Cerebellar nuclear complex (tissue), 1 donor: ENCODE data around the gene NADSYN1.
"Not testable (repeated sequence)": the region's sequence is repeated elsewhere in the genome, so short reads cannot be mapped to it uniquely, and the experiment has no call there.

ENCODE experiments used
- DNase-seq, 2 experiments: peaks; one replicate each; lab custom pipeline; 2025; lab: John Stamatoyannopoulos, UW

NADSYN1 gene

DNA sequence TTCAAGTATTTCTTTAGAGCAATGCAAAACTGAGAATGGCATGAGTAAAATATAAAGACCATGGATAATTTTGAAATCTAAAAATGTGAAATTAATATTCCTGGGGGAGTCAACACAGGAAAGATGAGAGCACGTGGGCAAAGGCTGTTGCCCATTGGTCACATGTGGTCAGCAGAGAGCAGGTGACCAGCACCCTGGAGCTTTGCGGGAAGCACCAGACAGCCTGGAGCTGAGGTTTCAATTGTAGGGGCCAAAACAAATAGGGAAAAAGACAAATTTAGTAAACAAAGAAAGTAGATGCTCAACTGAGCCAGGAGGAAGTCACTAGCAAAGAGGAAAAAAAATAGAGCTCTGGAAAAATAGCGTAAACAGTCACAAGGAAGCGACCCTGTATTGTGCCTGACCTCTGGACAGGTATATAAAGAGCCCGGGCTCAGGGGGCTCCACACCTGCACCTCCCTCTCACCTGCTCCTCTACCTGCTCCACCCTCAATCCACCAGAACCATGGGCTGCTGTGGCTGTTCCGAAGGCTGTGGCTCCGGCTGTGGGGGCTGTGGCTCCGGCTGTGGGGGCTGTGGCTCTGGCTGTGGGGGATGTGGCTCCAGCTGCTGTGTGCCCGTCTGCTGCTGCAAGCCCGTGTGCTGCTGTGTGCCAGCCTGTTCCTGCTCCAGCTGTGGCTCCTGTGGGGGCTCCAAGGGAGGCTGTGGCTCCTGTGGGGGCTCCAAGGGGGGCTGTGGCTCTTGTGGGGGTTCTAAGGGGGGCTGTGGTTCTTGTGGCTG lies 74.0 kb downstream of the NADSYN1 start, which contains the start of gene KRTAP5-7:
TSS of gene KRTAP5-7 (plus strand) at position 472 of the 780 bp plus-strand sequence. CDS start at position 506, 34 bp downstream.
- not testable (repeated sequence) for DNase-seq

DNA sequence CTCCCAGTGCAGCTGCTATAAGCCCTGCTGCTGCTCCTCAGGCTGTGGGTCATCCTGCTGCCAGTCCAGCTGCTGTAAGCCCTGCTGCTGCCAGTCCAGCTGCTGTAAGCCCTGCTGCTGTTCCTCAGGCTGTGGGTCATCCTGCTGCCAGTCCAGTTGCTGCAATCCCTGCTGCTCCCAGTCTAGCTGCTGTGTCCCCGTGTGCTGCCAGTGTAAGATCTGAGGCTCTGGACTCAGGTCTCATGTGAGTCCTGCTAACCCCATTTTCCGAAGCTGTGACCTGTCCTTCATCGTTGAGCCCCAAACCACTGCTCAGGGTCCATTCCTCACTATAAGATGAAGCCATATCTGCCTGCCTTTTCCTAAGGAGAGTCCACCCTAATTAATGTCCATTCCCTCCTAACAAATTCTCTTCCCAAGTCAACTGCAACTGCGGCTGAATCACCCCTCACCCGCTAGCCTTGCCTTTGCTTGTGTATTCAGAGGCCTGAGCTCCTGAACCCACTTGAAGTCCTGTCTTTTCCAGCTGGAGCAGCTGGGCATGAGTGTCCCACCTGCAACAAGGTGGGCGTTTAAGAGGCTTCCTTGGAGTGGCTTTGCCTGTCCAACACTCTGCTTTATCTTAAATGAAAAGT lies 74.7 kb downstream of the NADSYN1 start:
- no peak for DNase-seq

DNA sequence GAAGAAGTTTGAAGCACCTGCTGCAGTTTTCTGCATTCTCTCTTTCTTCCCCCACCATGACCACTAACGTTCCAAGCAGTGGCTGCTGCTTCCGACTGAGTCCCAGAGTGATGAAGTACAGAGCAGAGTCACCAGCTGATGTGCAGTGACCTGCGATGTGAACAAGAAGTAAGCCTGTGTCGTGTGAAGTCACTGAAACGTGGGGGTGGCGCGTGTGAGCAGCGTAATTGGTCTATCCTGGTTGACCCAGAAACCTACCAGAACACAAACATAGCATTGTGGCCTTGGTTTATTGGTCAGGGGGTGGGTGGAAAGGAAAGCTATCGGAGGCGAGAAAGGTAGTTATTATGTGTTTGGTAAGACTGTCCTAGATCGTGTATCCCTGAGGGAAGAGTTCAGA lies 77.6 kb downstream of the NADSYN1 start:
- DNase-seq, result no peak

DNA sequence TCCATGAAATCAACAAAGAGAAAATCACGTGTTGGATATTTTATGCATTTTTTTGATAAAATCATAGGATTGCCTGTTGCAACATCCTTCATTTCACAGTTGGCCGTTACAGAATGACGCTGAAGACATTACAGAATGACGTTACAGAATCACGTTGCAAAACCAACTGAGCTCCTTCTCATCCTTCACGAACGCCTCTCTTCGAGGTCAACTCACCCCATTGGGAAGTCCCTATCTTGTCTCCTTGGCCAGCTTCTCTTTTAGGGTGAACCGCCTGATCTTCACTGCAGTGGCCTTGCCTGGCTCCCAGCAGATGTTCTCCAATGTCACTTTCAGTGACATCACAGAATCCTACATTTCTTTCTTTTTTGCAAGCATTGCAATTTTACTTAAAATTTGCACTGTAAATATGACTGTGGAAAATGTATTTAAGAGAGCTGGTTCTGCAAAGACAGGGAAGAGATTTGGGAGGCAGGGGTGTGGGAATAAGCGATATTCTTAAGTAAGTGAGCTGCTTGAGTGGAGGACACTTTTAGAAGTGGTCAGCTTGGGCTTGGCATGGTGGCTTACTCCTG lies 79.1 kb downstream of the NADSYN1 start:
- DNase-seq, result no peak

DNA sequence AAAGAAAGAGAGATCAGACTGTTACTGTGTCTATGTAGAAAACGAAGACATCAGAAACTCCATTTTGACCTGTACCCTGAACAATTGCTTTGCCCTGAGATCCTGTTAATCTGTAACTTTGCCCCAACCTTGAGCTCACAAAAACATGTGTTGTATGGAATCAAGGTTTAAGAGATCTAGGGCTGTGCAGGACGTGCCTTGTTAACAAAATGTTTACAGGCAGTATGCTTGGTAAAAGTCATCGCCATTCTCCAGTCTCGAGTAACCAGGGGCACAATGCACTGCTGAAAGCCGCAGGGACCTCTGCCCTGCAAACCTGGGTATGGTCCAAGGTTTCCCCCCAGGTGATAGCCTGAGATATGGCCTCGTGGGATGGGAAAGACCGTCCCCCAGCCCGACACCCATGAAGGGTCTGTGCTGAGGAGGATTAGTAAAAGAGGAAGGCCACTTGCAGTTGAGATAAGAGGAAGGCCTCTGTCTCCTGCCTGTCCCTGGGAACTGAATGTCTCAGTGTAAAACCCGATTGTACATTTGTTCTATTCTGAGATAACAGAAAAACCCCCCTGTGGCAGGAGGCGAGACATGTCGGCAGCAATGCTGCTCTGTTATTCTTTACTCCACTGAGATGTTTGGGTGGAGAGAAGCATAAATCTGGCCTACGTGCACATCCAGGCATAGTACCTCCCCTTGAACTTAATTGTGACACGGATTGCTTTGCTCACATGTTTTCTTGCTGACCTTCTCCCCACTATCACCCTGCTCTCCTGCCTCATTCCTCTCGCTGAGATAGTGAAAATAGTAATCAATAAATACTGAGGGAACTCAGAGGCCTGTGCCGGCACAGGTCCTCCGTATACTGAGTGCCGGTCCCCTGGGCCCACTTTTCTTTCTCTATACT lies 82.0 kb downstream of the NADSYN1 start:
- not testable (repeated sequence) for DNase-seq

DNA sequence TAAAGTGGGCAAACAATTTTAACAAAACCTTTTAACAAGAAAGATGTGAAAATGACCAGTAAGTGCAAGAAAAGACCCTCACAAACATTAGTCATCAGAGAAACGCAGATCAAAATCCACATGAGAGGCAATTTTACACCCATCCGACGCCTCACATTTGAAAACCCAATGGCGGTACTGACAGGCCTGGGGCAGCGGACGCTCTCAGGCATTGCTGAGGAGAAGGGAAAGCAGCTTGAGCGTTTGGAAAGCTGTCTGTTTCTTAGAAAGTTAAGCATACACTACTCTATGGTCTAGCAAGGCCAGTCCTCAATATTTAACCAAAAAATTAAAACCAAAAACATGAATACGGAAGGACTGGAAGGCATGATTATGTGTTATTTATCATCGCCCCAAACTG lies 82.8 kb downstream of the NADSYN1 start:
- DNase-seq, result no peak

DNA sequence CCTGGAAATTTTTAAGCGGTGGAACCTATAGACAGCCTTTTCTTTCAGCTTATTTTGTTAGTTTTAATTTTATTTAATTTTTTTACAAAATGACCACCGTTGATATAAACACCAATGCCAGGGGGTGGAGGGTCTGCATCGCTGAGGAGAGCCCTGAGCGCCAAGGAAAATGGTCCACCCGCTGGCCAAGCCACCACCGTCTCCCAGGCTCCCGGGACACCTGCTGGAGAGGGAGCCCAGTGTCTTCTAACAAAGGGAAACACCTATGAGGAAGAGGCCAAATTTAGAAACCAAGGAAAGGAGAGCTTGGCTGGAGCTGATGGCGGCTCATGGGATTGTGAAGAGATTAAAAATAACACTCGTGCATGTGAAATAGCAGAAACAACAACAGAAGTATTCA lies 84.5 kb downstream of the NADSYN1 start:
- no peak for DNase-seq

DNA sequence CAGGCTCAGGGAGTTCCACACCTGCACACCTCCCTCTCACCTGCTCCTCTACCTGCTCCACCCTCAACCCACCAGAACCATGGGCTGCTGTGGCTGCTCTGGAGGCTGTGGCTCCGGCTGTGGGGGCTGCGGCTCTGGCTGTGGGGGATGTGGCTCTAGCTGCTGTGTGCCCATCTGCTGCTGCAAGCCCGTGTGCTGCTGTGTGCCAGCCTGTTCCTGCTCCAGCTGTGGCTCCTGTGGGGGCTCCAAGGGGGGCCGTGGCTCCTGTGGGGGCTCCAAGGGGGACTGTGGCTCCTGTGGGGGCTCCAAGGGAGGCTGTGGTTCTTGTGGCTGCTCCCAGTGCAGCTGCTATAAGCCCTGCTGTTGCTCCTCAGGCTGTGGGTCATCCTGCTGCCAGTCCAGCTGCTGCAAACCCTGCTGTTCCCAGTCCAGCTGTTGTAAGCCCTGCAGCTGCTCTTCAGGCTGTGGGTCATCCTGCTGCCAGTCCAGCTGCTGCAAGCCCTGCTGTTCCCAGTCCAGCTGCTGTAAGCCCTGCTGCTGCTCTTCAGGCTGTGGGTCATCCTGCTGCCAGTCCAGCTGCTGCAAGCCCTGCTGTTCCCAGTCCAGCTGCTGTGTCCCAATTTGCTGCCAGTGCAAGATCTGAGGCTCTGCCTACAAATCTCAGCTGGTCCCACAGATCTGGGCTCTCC lies 85.1 kb downstream of the NADSYN1 start, which contains the start of gene KRTAP5-8:
TSS of gene KRTAP5-8 (plus strand) at position 49 of the 689 bp plus-strand sequence. CDS start at position 80, 31 bp downstream.
- not testable (repeated sequence) for DNase-seq

DNA sequence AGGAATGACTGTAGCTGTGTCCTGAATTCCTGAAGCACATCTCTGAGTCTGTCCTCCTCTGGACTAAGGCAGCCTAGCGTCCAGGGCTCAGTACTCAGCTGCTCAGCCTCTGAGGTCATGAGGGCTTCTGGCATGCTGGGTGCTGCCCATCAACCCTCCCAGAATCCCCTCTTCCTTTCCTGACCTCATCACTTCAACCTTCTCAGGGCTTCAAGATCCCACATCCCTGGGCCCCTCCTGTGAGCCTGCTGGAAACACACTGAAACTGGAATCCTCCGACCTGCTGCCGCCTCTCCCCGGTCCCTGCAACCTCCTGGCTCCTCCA lies 85.6 kb downstream of the NADSYN1 start:
- DNase-seq, result no peak

DNA sequence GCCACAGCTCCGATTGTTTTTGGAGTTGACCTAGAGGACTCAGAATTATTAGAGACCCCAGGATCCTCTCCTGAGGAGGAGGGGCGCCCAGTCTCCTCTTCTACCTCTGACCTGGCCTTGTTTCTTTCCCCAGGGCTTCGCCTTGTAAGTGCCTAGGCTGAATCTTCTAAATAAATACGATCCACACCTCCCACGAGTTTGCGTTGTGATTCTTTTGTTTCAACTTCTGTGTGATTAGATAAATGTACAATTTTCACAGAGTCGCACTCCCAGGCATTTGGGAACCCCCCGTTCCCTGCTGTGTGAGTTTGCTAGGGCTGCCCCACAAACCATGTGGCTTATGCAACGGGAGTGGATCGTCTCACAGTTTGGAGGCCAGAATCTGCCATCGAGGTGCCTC lies 86.0 kb downstream of the NADSYN1 start:
- DNase-seq, result no peak

DNA sequence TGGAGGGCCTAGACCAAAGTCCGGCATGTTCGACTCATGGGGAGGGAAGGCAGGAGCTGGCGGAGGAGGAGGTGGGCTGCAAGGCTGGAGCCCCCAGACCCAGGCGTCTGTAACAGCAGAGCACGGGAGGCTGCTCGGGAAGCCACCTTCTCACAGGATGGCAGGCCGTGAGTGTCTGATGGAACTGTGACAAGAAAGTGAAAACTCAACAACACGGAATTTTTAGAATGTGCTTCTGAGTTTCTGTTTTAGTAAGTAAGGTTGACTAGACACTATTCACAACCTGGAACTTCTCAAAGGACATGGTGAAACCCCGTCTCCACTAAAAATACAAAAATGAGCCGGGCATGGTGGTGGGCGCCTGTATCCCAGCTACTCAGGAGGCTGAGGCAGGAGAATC lies 87.0 kb downstream of the NADSYN1 start:
- not testable (repeated sequence) for DNase-seq

DNA sequence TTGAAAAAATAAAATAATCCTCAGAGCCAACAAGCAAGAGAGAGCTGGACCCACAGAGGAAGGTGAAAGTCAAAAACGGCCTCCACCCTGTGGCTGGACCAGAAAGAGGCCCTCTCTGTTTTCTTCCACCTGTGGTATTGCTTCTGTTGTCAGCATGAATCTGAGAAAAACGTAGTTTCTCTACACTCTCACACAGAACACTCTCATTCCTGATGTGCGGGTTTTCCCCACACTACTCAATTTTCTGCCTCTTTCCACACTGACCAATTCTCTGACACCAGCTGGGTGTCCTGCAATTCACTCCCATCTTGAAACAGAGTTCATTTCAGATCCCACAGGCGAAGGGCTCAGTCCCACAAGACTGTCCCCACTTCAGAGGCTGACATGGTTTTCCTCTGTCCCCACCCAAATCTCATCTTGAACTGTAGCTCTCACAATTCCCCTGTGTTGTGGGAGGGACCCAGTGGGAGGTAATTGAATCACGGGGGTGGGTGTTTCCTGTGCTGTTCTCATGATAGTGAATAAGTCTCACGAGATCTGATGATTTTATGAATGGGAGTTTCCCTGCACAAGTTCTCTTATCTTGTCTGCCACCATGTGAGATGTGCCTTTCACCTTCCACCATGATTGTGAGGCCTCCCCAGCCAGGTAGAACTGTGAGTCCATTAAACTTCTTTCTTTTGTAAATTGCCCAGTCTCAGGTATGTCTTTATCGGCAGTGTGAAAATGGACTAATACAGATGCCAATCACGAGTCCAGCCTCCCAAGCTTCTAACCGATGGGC lies 87.7 kb downstream of the NADSYN1 start:
- DNase-seq, result not testable (repeated sequence)

DNA sequence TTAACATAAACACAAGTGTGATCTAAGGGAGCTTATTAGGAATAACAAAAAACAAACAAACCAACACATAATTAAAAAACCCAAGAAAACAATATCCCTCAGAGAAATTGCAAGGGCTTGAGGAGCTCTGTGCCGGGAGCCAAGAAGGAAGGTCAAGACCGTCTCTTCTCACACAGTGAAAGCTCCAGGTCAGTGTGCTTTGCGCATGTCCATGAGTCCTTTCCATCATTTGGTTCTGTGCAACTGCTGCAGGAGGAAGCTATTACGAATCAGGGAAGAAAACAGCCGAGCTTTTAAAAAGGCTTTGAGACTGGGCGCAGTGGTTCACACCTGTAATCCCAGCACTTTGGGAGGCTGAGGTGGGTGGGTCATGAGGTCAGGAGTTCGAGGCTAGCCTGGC lies 89.4 kb downstream of the NADSYN1 start:
- no peak for DNase-seq

DNA sequence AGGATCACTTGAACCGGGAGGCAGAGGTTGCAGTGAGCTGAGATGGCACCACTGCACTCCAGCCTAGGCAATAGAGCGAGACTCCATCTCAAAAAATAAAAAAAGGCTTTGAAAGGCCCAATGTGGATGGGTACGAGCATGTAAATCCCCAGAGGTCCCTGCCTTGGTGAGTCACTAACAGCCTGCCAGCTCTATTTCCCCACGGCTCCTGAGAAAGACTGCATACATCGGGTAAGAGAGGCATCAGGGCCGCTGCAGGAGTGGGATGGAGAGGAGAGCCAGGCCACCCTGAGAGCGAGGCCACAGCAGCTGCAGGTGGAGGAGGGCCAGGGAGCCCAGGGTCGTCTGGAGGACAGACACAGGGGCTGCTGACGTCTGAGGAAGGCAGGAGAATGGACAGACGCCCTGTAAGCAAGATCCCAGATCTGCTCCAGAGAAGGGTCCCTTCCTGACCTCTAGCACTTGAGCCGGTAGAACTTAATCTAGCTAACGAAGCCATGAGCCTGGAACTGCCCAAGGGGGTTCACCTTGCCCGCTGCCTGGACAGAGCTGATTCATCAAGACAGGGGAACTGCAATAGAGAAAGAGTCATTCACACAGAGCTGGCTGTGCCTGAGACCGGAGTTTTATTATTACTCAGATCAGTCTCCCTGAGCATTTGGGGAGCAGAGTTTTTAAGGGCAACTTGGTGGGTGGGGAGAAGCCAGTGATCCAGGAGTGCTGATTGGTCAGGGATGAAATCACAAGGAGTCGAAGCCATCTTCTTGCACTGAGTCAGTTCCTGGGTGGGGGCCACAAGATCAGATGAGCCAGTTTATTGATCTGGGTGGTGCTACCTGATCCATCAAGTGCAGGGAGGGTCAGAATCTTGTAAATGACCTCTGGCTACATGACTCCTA lies 90.1 kb downstream of the NADSYN1 start:
- DNase-seq, result no peak

DNA sequence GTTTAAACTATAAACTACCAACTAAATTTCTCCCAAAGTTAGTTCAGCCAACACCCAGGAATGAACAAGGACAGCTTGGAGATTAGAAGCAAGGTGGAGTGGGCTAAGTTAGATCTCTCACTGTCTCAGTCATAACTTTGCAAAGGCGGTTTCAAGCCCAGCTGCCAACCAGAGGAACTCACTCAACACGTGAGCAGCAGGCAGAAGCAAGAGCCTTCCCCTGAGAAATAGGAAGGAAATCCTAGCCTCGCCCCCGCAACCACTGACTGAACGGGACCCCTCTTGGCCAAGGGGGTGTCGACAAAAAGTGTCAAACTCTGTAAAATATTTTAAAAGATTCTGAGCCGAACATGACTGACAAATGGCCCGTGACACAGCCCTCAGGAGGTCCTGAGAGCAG lies 90.9 kb downstream of the NADSYN1 start:
- no peak for DNase-seq

DNA sequence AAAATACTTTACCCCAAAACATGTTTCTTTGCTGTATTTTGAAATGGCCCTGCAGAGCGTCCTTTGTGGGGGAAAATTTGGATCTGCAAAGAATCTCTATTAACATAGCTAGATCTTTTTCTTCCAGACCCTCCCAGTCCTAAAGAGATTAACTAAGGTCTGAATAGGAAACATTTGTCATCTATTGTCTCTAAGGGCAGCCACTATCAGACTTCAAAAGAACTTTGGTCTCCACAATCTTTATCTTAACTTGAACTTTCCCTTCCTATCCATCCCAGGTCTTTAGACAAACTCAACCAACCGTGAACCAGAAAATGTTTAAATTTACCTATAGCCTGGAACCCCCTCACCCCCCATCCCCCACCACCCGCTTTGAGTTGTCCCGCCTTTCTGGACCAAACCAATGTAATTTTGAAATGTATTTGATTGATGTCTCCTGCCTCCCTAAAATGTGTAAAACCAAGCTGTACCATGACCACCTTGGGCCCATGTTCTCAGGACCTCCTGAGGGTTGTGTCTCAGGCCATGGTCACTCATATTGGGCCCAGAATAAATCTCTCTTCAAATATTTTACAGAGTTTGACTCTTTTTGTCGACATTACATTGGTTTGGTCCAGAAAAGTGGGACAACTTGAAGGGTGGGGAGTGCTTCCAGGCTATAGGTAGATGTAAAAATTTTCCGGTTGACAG lies 91.7 kb downstream of the NADSYN1 start:
- no peak for DNase-seq

DNA sequence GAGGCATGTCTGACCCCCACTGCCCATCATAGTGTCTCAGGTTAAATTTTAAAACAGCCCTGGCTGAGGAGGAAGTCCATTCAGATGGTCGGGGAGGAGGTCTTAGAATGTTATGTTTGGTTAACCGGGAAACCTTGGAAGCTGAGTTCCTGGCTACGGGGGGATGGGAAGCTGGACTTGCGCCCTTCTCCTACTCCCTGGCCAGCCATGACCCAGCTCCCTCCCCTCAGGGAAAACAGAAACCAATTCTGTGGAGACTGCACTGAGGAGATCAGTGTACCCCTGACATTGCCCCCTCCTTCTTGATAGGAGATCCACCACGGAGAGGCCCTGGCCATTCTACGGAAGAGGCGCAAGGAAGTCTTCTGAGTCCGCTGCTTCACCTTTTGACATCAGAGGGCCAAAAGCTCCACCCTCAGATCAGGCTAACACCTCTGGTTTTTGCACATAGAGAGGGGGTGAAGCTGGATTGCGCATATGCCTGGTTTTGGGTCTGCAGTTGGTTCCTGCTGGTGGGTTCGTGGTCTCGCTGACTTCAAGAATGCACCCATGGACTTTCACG lies 92.5 kb downstream of the NADSYN1 start:
- no peak for DNase-seq

DNA sequence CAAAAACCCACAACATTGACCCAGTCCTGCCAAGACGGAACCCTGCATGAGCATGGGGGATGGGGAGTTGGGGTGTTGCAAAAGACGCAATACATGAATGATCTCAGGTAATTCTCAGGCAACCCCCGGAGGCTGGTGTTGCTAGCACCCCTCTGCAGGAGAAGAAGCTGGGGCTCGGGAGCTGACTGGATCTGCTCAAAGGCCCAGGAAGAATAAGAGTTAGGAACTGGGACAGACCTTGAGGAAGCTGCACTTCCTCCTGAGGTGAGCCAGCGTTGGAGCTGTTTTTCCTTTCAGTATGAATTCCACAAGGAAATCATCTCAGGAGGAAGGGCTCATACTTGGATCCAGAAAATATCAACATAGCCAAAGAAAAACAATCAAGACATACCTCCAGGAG lies 95.1 kb downstream of the NADSYN1 start, which contains the start of gene KRTAP5-9:
TSS of gene KRTAP5-9 (plus strand) at position 301 of the 400 bp plus-strand sequence. CDS start 238 bp downstream, outside the sequence.
- DNase-seq, result no peak
